ENCODE measurements around the gene BCR. TPM values are rescaled to one million over a fixed set of nuclear protein-coding genes. Genes with fewer than 3 reads are reported as not detected.

The BCR gene
- total RNA-seq, 1 donor, result 28.6 TPM

GRCh38 chr22:23268877-23269276 is 88.6 kb downstream of the BCR start:
- TF ChIP-seq CTCF (IDR thresholded peaks at IDR 0.05; ENCODE audit: extremely low read depth, low read depth, low read length), result no peak
- Histone ChIP-seq H3K27me3 (ENCODE audit: insufficient read depth, low read length) (no peaks in the 10 kb centered on the region), H3K27ac (ENCODE audit: low read depth, low read length) (no peak overlapping the region), H2AFZ (ENCODE audit: low read length) (no peak overlapping the region), H3K4me1 (ENCODE audit: insufficient read depth, low read length) (no peaks in the 10 kb centered on the region), H3K4me3 (ENCODE audit: insufficient read depth, low read length) (no peak overlapping the region), H4K20me1 (ENCODE audit: insufficient read depth, low read length) (peaks cover 5% of the 10 kb centered on the region), H3K9me3 (ENCODE audit: low read depth, low read length) (no peaks in the 10 kb centered on the region), H3K79me2 (ENCODE audit: insufficient read depth, low read length) (no peaks in the 10 kb centered on the region), H3K4me2 (ENCODE audit: insufficient read depth, low read length) (no peak overlapping the region), H3K36me3 (ENCODE audit: insufficient read depth, low read length) (peaks cover 26% of the 10 kb centered on the region)
- DNase-seq (ENCODE audit: insufficient read length, low spot score, missing footprints), result no peak

- H3K4me1 ChIP-seq (ENCODE audit: insufficient read depth, low read length), result no peaks in the 10 kb centered on the region
- no peaks in the 10 kb centered on the region for H3K79me2 ChIP-seq (ENCODE audit: insufficient read depth, low read length)
- H2AFZ ChIP-seq (ENCODE audit: low read length), result no peak overlapping the region
- no peaks in the 10 kb centered on the region for H3K9me3 ChIP-seq (ENCODE audit: low read depth, low read length)
- H4K20me1 ChIP-seq (ENCODE audit: insufficient read depth, low read length), result peaks cover 5% of the 10 kb centered on the region
- no peak overlapping the region for H3K27ac ChIP-seq (ENCODE audit: low read depth, low read length)
- no peak for TF ChIP-seq CTCF (IDR thresholded peaks at IDR 0.05; ENCODE audit: extremely low read depth, low read depth, low read length)
- no peaks in the 10 kb centered on the region for H3K27me3 ChIP-seq (ENCODE audit: insufficient read depth, low read length)
- H3K36me3 ChIP-seq (ENCODE audit: insufficient read depth, low read length), result peaks cover 25% of the 10 kb centered on the region
- H3K4me2 ChIP-seq (ENCODE audit: insufficient read depth, low read length), result no peak overlapping the region
- no peak for DNase-seq (ENCODE audit: insufficient read length, low spot score, missing footprints)
- no peak overlapping the region for H3K4me3 ChIP-seq (ENCODE audit: insufficient read depth, low read length)
Observed at GRCh38 chr22:23269441-23270211, 89.3 kb downstream of the BCR start.

GRCh38 chr22:23270212-23270733 is 90.0 kb downstream of the BCR start:
- H3K36me3 ChIP-seq (ENCODE audit: insufficient read depth, low read length), result peaks cover 22% of the 10 kb centered on the region

More at GRCh38 chr22:23270212-23270733, 90.0 kb downstream of the BCR start:
- TF ChIP-seq CTCF (IDR thresholded peaks at IDR 0.05; ENCODE audit: extremely low read depth, low read depth, low read length), result no peak
- Histone ChIP-seq H3K27ac (ENCODE audit: low read depth, low read length) (no peak overlapping the region), H3K79me2 (ENCODE audit: insufficient read depth, low read length) (no peaks in the 10 kb centered on the region), H3K4me3 (ENCODE audit: insufficient read depth, low read length) (no peak overlapping the region), H3K4me1 (ENCODE audit: insufficient read depth, low read length) (no peaks in the 10 kb centered on the region), H3K27me3 (ENCODE audit: insufficient read depth, low read length) (no peaks in the 10 kb centered on the region), H3K9me3 (ENCODE audit: low read depth, low read length) (no peaks in the 10 kb centered on the region), H2AFZ (ENCODE audit: low read length) (no peak overlapping the region), H3K4me2 (ENCODE audit: insufficient read depth, low read length) (no peak overlapping the region), H4K20me1 (ENCODE audit: insufficient read depth, low read length) (peaks cover 5% of the 10 kb centered on the region)
- DNase-seq (ENCODE audit: insufficient read length, low spot score, missing footprints), result no peak

Measured in osteoblast (primary cell).